Astrocyte of the cerebellum (primary cell): ENCODE measurements around the gene NOL4.
"Not testable (repeated sequence)": the region's sequence is repeated elsewhere in the genome, so short reads cannot be mapped to it uniquely, and the experiment has no call there.

Experiments used
- DNase-seq: peaks from one replicate; pipeline ENCODE4 v3.0.0-alpha.2; 2011; ENCODE audit warnings: low read depth
- H3K4me3 ChIP-seq: 2 replicates; pipeline ENCODE4 v1.5.1; 2011; ENCODE audit warnings: mild to moderate bottlenecking, low read depth, low read length, moderate library complexity
- in situ Hi-C: cut with HindIII; loops from 2 replicates; pipeline ENCODE4 v1.10.0; 2017; ENCODE audit warnings: low sequenced_read_pairs
- TF ChIP-seq, protein P1 (sequence below): IDR thresholded peaks from 2 replicates; pipeline ENCODE4 v1.5.1; 2012; ENCODE audit warnings: low read length, low read depth, moderate library complexity, mild to moderate bottlenecking; ENCODE audit errors: missing control alignments

The NOL4 gene

DNA sequence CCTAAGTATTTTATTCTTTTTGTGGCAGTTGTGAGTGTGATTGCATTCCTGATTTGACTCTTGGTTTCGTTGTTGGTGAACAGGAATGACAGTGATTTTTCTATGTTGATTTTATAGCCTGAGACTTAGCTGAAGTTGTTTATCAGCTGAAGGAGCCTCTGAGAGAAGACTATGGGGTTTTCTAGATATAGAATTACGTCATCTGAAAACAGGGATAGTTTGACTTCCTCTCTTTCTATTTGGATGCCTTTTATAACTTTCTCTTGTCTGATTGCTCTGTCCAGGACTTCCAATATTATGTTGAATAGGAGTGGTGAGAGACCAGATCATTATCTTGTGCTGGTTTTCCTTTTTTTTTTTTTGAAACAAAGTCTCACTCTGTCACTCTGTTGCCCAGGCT is 18.0 kb upstream of the NOL4 start:
- TF ChIP-seq, protein P1, sequence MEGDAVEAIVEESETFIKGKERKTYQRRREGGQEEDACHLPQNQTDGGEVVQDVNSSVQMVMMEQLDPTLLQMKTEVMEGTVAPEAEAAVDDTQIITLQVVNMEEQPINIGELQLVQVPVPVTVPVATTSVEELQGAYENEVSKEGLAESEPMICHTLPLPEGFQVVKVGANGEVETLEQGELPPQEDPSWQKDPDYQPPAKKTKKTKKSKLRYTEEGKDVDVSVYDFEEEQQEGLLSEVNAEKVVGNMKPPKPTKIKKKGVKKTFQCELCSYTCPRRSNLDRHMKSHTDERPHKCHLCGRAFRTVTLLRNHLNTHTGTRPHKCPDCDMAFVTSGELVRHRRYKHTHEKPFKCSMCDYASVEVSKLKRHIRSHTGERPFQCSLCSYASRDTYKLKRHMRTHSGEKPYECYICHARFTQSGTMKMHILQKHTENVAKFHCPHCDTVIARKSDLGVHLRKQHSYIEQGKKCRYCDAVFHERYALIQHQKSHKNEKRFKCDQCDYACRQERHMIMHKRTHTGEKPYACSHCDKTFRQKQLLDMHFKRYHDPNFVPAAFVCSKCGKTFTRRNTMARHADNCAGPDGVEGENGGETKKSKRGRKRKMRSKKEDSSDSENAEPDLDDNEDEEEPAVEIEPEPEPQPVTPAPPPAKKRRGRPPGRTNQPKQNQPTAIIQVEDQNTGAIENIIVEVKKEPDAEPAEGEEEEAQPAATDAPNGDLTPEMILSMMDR = no peak
- no peak for DNase-seq
- in situ Hi-C loops = no loop called here
- H3K4me3 ChIP-seq = no peak overlapping the region

DNA sequence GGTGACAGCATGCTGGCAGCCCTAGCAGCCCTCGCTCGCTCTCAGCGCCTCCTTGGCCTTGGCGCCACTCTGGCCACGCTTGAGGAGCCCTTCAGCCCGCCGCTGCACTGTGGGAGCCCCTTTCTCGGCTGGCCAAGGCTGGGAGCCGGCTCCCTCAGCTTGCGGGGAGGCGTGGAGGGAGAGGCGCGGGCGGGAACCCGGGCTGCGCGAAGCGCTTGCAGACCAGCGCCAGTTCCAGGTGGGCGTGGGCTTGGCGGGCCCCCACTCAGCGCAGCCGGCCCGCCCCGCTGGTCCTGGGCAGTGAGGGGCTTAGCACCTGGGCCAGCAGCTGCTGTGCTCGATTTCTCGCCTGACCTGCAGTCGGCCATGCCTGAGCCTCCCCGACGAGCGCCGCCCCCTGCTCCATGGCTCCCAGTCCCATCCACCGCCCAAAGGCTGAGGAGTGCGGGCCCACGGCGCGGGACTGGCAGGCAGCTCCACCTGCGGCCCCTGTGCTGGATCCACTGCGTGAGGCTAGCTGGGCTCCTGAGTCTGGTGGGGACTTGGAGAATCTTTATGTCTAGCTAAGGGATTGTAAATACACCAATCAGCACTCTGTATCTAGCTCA is 9.2 kb upstream of the NOL4 start:
- in situ Hi-C loops, DNase-seq, H3K4me3 ChIP-seq: not testable (repeated sequence)

DNA sequence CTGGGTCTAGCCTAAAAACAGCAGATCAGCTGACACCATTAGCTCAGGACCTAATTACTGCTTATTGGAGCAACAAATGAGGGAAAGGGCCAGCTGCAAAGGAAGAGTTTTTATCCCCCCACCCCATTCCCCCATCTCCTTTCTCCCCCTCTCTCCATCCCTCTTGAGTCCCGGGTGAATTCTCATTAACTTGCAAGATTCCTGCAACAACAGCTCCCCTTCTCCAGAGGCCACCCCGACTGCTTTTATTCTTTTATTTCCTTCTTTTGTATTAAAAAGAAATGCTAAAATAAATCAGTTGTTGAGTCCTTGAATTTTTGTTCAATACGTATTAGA is 473 bp upstream of the NOL4 start:
- in situ Hi-C loops = no loop called here
- TF ChIP-seq, protein P1 = no peak
- DNase-seq = no peak
- H3K4me3 ChIP-seq = peak overlapping the region; percentile 56

DNA sequence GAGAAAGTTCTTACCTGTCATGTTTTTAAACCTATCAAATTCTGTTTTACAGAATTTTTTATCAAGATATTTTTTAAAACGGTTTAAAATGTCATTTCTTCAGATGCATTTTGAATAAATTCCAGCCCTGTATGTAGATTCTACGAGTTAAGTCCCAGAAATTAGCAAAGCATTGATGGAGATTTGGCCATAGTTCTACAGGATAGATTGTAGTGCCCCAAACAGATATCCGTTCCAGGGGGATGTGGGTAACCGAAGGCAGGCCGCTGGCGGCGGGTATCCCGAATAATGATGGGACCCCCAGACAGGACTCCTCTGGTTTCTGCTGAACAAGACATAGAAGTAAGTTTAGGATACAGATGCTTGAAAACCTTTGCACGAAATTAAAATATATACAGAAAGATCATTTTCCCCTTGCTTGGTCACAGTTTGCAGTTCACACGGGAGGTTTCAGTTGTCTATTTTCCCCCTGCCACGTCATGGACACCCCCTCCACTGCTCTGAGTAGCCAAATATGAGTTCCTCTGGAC is 755 bp downstream of the NOL4 start:
- no peak for DNase-seq
- peak overlapping the region; percentile 56 for H3K4me3 ChIP-seq
- TF ChIP-seq, protein P1 = no peak
- in situ Hi-C loops = no loop called here

DNA sequence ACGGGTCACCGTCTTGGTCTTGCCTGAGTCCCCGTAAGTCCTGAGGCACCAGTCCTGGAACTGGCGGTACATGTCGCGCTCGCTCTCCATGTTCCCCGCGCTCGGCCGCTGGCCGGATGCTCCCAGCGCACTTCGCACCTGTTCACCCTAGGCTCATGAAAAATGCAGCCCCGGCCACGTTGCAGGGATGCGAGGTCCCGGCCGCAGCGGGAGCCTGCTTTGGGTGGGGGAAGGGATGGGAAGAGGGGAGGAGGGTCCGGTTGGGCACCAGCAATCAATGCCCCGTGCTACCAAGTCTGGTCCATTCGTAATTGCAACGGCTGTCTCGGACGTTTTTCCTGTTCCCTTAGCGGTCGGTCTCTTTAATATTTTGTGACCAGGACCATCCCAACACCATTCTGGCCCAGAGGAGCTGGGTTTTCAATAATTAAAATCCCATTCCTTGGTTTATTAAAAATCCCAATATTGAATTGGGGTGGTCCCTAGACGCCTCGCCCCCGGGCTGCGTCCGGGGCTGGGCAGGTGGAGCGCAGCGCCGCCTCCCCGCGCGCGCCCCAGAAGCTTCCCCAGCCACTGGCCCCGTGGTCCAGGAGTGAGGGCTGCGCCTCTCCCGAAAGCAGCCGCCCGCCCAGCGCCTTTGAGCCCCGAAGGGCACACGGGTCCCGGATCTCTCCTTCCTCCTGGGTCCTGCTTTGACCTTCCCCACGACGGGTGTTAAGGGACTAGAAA is 1.4 kb downstream of the NOL4 start:
- in situ Hi-C loops = no loop called here
- TF ChIP-seq, protein P1 = no peak
- DNase-seq = no peak
- peak overlapping the region; percentile 56 for H3K4me3 ChIP-seq

DNA sequence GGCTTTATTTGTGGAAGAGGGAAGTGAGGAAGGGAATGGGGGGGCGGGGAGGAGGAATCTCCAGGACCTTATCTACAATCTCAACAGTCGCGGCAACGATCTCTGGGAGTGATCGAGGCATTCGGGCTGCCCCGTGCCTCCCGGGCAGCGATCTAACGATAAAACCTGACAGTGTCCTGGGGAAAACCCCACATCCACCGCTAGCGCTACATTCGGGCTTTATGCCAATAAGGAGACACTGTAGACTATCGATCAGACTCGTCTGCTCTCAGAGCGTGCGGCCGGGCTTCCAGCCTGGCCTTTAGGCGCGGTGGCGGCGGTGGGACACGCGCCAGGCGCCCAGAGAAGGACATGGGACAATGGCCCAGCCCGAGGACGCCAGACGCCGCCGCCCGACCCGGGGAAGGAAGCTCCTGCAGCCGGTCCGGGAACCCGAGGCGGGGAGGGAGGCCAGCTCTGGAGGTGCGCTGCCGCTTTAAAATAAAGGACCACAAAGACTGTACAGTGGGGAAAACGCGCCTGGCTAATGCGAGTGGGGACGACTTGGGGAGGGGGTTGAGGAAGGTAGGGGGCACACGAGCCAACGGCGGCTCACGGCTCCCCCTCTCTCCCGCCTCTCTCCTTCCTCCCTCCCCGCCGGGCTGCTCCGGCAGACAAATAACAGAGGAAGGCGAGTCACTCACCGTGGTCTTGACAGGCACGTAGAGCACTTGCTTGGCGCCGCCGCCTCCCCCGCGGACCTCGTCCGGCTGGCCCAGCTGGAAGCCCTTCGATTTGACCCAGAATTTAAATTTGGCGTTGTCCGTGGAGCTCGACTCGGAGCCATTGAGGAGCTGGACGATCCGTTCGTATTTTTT is 2.2 kb downstream of the NOL4 start:
- in situ Hi-C loops = no loop called here
- H3K4me3 ChIP-seq = peak overlapping the region; percentile 56
- TF ChIP-seq, protein P1 = no peak
- DNase-seq = no peak
